Measurements from ENCODE around the gene TRIM72.

GRCh38 chr16:31179219-31179746 is 34.6 kb upstream of the TRIM72 start:
- TF ChIP-seq EZH2 (IDR thresholded peaks at IDR 0.05; ENCODE audit: low read depth): no peak
- TF ChIP-seq CTCF (conservative IDR thresholded peaks at IDR 0.05): no peak
